Activated CD4-positive, alpha-beta T cell treated with anti-CD3 and anti-CD28 coated beads, Interleukin-2, amount 10 ng/mL, durations not matched to agents 7 days and 5 days (primary cell): ENCODE data around the gene CTCF. TPM values are rescaled to one million over a fixed set of nuclear protein-coding genes. Genes with fewer than 3 reads are reported as not detected.

Source experiments
- CTCF ChIA-PET: fragments of 350-600 bp; sonication (Branson Sonifier 250); formaldehyde crosslinking; loops from one replicate; lab custom pipeline; 2021; ENCODE audit warnings: antibody characterized with exemption; lab: Charles Lee
- POLR2A ChIA-PET: fragments of 350-600 bp; sonication (Branson Sonifier 250); formaldehyde crosslinking; loops from one replicate; lab custom pipeline; 2021; ENCODE audit warnings: antibody characterized with exemption; lab: Charles Lee
- DNase-seq: peaks from one replicate; pipeline ENCODE4 v3.0.0-alpha.2; 2020
- H3K27ac Mint-ChIP-seq: one replicate; pipeline ENCODE4 v1.8.0; 2021; ENCODE audit warnings: mild to moderate bottlenecking, moderate library complexity, mixed read lengths
- H3K27me3 Mint-ChIP-seq: one replicate; pipeline ENCODE4 v1.8.0; 2021; ENCODE audit warnings: mixed read lengths
- H3K36me3 Mint-ChIP-seq: one replicate; pipeline ENCODE4 v1.8.0; 2021; ENCODE audit warnings: low read depth, mixed read lengths
- H3K4me1 Mint-ChIP-seq: one replicate; pipeline ENCODE4 v1.8.0; 2021; ENCODE audit warnings: mixed read lengths
- H3K4me3 Mint-ChIP-seq: one replicate; pipeline ENCODE4 v1.8.0; 2021; ENCODE audit warnings: mild to moderate bottlenecking, moderate library complexity, mixed read lengths
- H3K9me3 Mint-ChIP-seq: one replicate; pipeline ENCODE4 v1.8.0; 2021; ENCODE audit warnings: mixed read lengths
- total RNA-seq, 2 experiments: library from RNA; stranded (reverse); gene quantifications; one replicate each; pipeline ENCODE4 v1.2.3, GENCODE V29; 2021

Gene CTCF
- total RNA-seq, 2 experiments from 2014 or later = 87.1 to 98.5 TPM

DNA sequence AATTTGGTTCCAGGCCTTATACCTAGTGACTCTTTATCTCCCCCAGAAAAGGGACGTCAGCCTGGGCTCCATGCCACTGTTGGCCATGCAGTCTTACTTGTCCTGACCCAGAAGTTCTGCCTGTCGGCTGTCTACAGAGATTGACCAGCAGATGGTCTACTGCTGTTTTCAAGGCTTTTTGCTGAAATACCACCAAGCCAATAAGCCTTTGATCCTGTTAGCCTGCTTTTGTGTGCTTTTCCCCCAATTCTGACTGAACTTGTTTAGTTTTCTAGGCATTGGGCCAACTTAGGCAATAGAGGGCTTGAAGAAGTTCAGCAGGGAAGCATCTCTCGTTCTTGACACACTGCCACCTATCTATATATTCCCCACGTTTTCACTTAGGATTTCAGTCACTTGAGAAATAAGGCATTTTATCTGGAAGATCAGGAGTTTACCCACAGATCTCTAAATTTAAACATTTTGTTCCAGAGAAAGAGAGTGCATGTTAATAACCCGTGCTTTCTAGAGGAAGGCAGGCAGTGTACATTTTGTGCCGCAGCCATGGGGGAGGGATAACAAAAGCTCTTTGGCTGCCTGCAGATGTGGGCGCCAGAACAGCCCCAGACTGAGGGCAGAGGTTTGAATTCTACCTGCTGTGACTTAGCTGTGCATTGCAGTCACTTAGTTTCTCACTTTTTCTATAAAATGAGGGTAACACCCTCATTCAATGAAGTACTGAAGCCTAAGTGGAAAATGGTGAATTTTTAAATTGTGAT lies 70.3 kb downstream of the CTCF start:
- H3K4me1 Mint-ChIP-seq = no peaks in the 10 kb centered on the region
- no peak overlapping the region for H3K27ac Mint-ChIP-seq
- no peaks in the 10 kb centered on the region for H3K27me3 Mint-ChIP-seq
- no peak overlapping the region for H3K4me3 Mint-ChIP-seq
- H3K36me3 Mint-ChIP-seq = peaks cover 40% of the 10 kb centered on the region
- ChIA-PET POLR2A (no interaction called here), CTCF (interaction anchor here (0.6 to 3.9 kb wide), 6 partner anchors 12 to 557 kb away, joined by 3 to 31 read pairs (median 4); partner anchors contain the start of gene CARMIL2)
- H3K9me3 Mint-ChIP-seq = no peaks in the 10 kb centered on the region
- no peak for DNase-seq

DNA sequence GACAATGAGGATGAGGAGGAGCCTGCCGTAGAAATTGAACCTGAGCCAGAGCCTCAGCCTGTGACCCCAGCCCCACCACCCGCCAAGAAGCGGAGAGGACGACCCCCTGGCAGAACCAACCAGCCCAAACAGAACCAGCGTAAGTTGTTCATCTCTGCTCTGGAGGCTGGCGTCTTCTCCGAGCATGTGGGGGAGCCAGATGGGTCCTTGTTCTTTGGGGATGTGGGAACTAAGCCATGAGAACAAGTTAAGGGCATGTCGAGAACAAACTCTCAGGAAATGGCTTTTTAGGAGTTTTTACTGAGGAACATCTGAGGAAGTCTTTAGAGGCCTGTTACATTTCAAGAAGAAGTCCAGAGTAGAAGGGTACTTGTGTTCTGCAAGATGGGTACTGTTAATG lies 74.4 kb downstream of the CTCF start:
- DNase-seq = no peak
- Mint-ChIP-seq H3K9me3 (no peaks in the 10 kb centered on the region), H3K36me3 (peaks cover 36% of the 10 kb centered on the region), H3K27me3 (no peaks in the 10 kb centered on the region), H3K4me3 (no peak overlapping the region), H3K27ac (no peak overlapping the region), H3K4me1 (no peaks in the 10 kb centered on the region)
- ChIA-PET POLR2A (no interaction called here), CTCF (no interaction called here)

DNA sequence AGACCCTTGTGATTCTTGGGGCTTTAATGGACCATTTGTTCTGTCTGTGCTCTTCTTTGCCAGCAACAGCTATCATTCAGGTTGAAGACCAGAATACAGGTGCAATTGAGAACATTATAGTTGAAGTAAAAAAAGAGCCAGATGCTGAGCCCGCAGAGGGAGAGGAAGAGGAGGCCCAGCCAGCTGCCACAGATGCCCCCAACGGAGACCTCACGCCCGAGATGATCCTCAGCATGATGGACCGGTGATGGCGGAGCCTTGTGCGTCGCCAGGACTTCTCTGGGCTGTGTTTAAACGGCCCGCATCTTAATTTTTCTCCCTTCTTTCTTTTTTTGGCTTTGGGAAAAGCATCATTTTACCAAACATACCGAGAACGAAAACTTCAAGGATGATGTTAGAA lies 75.3 kb downstream of the CTCF start:
- no peak for DNase-seq
- Mint-ChIP-seq H3K9me3 (no peaks in the 10 kb centered on the region), H3K36me3 (peaks cover 29% of the 10 kb centered on the region), H3K4me1 (no peaks in the 10 kb centered on the region), H3K4me3 (no peak overlapping the region), H3K27ac (no peak overlapping the region), H3K27me3 (no peaks in the 10 kb centered on the region)
- CTCF ChIA-PET = interaction anchor here (0.6 to 3.4 kb wide), 3 partner anchors 75 to 198 kb away, joined by 4 to 11 read pairs (median 7); partner anchors contain the start of gene CTCF
- POLR2A ChIA-PET = no interaction called here

DNA sequence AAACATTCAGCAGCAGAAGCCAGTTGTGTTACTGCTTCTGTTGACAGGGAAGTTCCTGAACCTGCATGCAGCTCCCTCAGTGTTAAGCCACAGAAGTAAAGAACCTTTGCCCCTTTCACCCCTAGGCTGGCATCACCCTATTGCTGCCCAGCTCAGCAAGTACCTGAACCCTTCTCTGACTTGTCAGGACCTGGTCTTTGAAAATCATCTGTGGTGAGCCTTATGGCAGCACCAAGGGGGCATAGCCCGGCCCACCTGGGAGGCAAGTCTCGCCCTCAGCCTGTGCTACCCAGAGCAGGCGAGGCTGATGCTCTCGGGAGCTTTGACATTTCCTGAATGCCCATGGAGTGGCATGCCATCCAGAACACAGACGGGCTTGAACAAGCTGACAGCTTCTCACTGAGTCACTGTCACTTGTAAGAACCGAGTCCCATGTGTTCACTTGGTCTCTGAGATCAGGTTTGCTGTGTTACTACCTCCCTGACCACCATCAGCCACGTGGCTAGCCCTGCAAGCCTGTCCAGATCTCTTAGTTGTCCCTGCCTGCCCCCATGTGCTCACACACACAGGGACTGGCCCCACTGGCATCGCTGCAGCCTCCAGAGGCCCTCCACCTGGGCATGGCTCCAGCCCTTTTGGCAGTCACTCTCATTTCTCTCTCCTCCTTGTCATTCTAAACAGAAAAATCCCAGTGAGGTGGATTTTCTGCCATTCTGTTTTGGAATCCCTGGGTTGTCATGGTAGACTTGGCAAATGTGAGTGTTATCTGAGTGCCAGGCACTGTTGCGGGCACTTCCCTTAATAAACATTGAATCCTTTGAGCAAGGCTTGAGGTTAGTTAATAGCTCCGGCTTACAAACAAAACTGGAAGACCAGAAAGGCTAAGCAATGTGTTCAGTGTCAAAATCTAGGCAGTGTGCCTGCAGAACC lies 79.7 kb downstream of the CTCF start:
- H3K9me3 Mint-ChIP-seq = no peaks in the 10 kb centered on the region
- no peak overlapping the region for H3K27ac Mint-ChIP-seq
- peaks cover 16% of the 10 kb centered on the region for H3K4me1 Mint-ChIP-seq
- H3K4me3 Mint-ChIP-seq = no peak overlapping the region
- H3K27me3 Mint-ChIP-seq = no peaks in the 10 kb centered on the region
- no peak for DNase-seq
- CTCF ChIA-PET = interaction anchor here (1.0 to 5.6 kb wide), 6 partner anchors 16 to 121 kb away, joined by 4 to 43 read pairs (median 12); partner anchors contain the start of genes ACD and CTCF
- POLR2A ChIA-PET = interaction anchor here (0.7 kb wide), 1 partner anchor 94 kb away, joined by 3 read pairs; no protein-coding TSS in a partner anchor
- H3K36me3 Mint-ChIP-seq = peaks cover 19% of the 10 kb centered on the region

DNA sequence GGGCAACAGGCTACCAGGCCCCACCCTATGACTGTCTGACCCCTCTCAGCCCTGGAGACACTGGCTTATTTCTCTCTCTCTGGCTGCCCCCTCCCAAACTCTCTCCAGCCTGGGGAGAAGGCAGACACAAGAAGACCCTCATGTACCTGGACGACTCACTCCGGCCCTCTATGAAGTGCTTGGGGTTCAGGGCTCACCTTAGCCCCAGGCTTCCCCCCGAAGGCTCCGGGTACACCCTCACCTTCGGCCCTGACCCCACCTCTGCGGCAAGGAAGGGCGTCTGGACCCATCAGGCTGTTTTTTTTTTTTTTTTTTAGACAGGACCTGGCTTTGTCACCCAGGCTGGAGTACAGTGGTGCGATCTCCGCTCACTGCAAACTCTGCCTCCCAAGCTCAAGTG lies 81.7 kb downstream of the CTCF start:
- H3K9me3 Mint-ChIP-seq = no peaks in the 10 kb centered on the region
- no peaks in the 10 kb centered on the region for H3K27me3 Mint-ChIP-seq
- peak overlapping the region; percentile 85 for H3K27ac Mint-ChIP-seq
- peak overlapping the region; percentile 65 for H3K4me3 Mint-ChIP-seq
- H3K4me1 Mint-ChIP-seq = peaks cover 19% of the 10 kb centered on the region
- no peak for DNase-seq
- ChIA-PET POLR2A (interaction anchor here (2.1 kb wide), 1 partner anchor 97 kb away, joined by 10 read pairs; no protein-coding TSS in a partner anchor), CTCF (interaction anchor here (0.7 to 6.7 kb wide), 20 partner anchors 10 to 123 kb away, joined by 3 to 80 read pairs (median 4); partner anchors contain the start of genes ACD and CTCF)
- peaks cover 17% of the 10 kb centered on the region for H3K36me3 Mint-ChIP-seq

DNA sequence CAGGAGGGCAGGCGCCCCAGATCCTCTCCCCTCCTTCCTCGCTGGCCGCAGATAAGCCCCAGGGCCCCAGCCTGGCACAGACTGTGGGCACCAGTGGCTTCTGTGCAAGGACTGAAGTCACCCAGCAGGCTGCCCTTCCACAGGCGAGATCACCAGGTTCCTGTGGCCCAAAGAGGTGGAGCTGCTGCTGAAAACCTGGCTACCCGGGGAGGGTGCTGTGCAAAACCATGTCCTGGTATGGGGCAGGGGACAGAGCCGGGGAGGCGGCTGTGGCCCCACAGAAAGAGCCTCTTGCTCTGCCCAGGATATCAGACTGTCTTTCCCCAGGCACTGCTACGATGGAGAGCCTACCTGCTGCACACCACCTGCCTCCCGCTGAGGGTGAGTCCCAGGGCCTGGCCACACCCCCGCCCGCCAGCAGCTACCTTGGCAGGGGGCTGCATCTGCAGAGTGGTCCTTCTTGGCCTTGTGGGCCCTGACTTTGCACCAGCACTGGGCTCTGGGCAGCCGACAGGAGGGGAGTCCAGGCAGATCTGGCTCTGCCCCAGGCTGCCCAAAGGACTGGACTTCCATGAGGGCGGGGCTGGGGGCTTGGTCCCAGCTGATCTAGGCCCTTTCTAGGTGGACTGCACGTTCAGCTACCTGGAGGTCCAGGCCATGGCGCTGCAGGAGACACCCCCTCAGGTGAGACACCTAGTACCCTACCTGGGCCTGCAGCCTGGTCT lies 83.2 kb downstream of the CTCF start:
- Mint-ChIP-seq H3K27ac (peak overlapping the region; percentile 97), H3K36me3 (peaks cover 22% of the 10 kb centered on the region), H3K9me3 (no peaks in the 10 kb centered on the region), H3K4me1 (peaks cover 24% of the 10 kb centered on the region), H3K4me3 (peak overlapping the region; percentile 89), H3K27me3 (no peaks in the 10 kb centered on the region)
- CTCF ChIA-PET = interaction anchor here (0.7 to 6.7 kb wide), 27 partner anchors 11 to 198 kb away, joined by 3 to 80 read pairs (median 4); partner anchors contain the start of genes ACD, ATP6V0D1 and CTCF
- peak; percentile 38 for DNase-seq
- POLR2A ChIA-PET = interaction anchor here (0.9 to 2.1 kb wide), 2 partner anchors 15 to 98 kb away, joined by 4 to 10 read pairs; partner anchors contain the start of genes ACD and PARD6A

DNA sequence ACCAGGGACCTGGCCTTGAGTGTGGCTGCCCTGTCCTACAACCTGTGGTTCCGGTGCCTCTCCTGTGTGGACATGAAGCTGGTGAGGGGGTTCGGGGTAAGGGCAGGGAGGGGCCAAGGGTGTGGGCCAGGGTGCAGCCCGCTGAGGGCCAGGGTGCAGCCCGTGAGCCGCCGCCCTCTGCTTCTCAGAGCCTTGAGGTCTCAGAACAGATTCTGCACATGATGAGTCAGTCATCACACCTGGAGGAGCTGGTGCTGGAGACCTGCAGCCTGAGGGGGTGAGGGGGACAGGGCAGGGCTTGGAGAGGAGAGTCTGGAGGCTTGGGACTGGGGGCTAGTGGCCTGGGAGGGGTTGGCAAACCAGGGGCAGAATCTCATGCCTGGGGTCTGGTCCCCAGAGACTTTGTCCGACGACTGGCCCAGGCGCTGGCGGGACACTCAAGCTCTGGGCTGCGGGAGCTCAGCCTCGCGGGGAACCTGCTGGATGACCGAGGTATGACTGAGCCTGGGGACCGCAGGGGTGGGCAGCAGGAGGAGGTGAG lies 84.9 kb downstream of the CTCF start:
- peaks cover 35% of the 10 kb centered on the region for H3K36me3 Mint-ChIP-seq
- CTCF ChIA-PET = interaction anchor here (0.7 to 6.7 kb wide), 8 partner anchors 12 to 126 kb away, joined by 3 to 80 read pairs (median 6); partner anchors contain the start of gene ACD
- POLR2A ChIA-PET = no interaction called here
- no peaks in the 10 kb centered on the region for H3K9me3 Mint-ChIP-seq
- H3K4me3 Mint-ChIP-seq = no peak overlapping the region
- no peak for DNase-seq
- no peaks in the 10 kb centered on the region for H3K27me3 Mint-ChIP-seq
- H3K27ac Mint-ChIP-seq = peak overlapping the region; percentile 83
- peaks cover 29% of the 10 kb centered on the region for H3K4me1 Mint-ChIP-seq

DNA sequence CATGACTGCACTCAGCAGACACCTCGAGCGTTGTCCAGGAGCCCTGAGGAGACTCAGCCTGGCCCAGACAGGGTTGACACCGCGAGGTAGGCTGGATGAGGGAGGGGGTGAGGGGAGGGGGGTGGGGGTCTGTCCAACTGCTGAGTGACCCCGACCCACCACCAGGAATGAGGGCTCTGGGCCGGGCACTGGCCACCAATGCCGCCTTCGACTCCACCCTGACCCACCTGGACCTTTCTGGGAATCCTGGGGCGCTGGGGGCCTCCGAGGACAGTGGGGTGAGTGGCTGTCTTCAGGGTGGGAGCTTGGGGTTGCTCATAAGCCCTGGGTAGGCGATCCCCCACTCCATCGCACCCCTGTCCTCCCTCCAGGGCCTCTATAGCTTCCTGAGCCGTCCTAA lies 85.4 kb downstream of the CTCF start:
- Mint-ChIP-seq H3K27me3 (no peaks in the 10 kb centered on the region), H3K9me3 (no peaks in the 10 kb centered on the region), H3K27ac (no peak overlapping the region), H3K4me3 (no peak overlapping the region), H3K36me3 (peaks cover 37% of the 10 kb centered on the region), H3K4me1 (peaks cover 29% of the 10 kb centered on the region)
- no peak for DNase-seq
- ChIA-PET CTCF (interaction anchor here (1.1 to 6.7 kb wide), 6 partner anchors 11 to 127 kb away, joined by 4 to 80 read pairs (median 11); partner anchors contain the start of gene ACD), POLR2A (no interaction called here)

DNA sequence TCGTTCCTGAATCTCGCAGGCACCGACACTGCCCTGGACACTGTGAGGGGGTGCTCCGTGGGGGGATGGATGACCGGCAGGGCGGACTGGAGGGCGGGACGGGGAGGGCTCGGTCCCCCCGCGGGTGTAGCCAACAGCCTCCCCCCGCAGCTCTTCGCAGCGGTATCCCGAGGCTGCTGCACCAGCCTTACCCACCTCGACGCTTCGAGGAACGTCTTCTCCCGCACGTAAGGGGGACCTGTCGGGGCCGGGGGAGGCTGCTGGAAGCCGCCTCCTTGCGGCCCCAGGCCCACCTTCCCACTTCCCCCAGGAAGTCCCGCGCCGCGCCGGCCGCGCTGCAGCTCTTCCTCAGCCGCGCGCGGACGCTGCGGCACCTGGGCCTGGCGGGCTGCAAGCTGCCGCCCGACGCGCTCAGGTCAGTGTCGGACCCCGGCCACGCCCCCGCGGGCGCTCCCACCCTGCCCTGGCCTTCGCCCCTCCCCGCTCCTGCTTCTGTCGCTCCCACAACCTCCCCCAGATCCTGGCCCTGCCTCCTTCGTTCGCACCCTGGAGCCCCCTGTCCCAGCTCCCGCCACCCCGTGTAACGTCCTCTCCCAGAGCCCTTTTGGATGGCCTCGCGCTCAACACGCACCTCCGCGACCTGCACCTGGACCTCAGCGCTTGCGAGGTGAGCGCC lies 85.9 kb downstream of the CTCF start:
- Mint-ChIP-seq H3K9me3 (no peaks in the 10 kb centered on the region), H3K27ac (no peak overlapping the region), H3K4me3 (no peak overlapping the region), H3K4me1 (peaks cover 29% of the 10 kb centered on the region), H3K27me3 (no peaks in the 10 kb centered on the region), H3K36me3 (peaks cover 37% of the 10 kb centered on the region)
- ChIA-PET POLR2A (no interaction called here), CTCF (interaction anchor here (1.1 to 6.7 kb wide), 5 partner anchors 11 to 128 kb away, joined by 4 to 67 read pairs (median 9); partner anchors contain the start of gene ACD)
- no peak for DNase-seq

DNA sequence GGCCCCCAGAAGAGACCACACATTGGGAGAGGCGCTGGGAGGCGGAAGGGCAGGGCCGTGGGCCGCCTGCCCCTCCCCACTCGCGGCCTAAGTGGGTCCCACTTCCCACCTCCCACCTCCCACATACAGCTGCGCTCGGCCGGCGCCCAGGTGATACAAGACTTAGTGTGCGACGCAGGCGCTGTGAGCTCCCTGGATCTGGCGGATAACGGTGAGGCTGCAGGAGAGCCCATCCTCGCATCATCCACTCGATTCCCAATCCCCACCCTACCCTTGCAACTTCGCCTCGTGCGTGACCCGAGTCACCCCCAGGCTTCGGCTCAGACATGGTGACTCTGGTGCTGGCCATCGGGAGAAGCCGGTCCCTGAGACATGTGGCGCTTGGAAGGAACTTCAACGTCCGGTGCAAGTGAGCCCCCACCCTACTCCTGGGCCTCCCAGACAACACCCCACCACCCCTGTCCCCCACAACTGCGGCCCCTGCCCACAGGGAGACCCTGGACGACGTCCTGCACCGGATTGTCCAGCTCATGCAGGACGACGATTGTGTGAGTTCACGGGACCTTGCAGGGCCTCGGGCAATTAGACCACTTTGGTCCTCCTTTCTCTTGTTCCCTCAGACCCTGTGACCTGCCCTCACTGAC lies 86.6 kb downstream of the CTCF start:
- Mint-ChIP-seq H3K27me3 (no peaks in the 10 kb centered on the region), H3K36me3 (peaks cover 40% of the 10 kb centered on the region), H3K27ac (no peak overlapping the region), H3K4me3 (no peak overlapping the region), H3K4me1 (peaks cover 27% of the 10 kb centered on the region), H3K9me3 (no peaks in the 10 kb centered on the region)
- ChIA-PET CTCF (interaction anchor here (0.7 to 6.7 kb wide), 5 partner anchors 10 to 128 kb away, joined by 3 to 67 read pairs (median 9); partner anchors contain the start of gene ACD), POLR2A (no interaction called here)
- DNase-seq = no peak

DNA sequence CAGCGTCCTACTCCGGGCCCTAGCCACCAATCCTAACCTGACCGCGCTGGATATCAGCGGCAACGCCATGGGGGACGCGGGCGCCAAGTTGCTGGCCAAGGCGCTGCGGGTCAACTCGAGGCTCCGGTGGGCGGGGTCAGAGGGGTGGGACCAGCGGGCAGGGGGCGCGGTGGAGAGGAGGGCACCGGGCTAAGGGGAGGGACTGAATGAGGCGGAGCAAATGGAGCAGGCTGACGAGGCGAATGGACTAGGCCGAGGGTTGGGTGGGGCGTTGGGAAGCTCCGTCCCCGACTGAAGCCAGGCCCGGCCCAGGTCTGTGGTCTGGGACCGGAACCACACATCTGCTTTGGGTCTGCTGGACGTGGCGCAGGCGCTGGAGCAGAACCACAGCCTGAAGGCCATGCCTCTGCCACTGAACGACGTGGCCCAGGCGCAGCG lies 87.2 kb downstream of the CTCF start:
- no peak overlapping the region for H3K4me3 Mint-ChIP-seq
- CTCF ChIA-PET = interaction anchor here (0.5 to 2.5 kb wide), 5 partner anchors 9 to 389 kb away, joined by 3 to 14 read pairs (median 6); partner anchors contain the start of gene ACD

More for the DNA sequence above, 87.2 kb downstream of the CTCF start:
- POLR2A ChIA-PET = no interaction called here
- H3K9me3 Mint-ChIP-seq = no peaks in the 10 kb centered on the region
- peaks cover 21% of the 10 kb centered on the region for H3K4me1 Mint-ChIP-seq
- no peaks in the 10 kb centered on the region for H3K27me3 Mint-ChIP-seq
- no peak overlapping the region for H3K27ac Mint-ChIP-seq
- H3K36me3 Mint-ChIP-seq = peaks cover 41% of the 10 kb centered on the region
- DNase-seq = no peak
